ENCODE measurements around the gene NCKAP5.

The NCKAP5 gene

DNA sequence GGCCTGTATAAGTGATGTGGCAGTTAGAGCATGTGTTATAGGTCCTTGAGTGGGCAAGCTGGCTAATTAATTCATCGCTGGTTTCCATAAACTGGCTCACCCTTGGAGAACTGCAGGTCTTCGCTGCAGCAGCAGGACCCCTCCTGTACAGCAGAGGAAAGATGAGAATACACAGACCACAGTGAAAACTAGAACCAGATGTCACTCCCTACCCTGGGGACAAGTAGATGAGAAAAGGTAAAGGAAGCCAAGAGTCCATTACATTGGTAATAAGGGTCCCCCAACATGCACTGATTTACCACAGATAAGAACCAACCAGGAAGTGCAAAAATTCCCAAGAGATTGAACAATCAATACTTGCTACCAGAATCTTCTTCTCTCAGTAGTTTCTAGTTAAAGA, 482.6 kb downstream of the NCKAP5 start:
- Histone ChIP-seq H3K36me3 (ENCODE audit: control insufficient read depth, insufficient read depth, low read length) (no peaks in the 10 kb centered on the region), H3K27me3 (replicated peaks; ENCODE audit: control insufficient read depth, insufficient read depth, low read length) (no peaks in the 10 kb centered on the region; the same call in 1 of the 2 replicates), H3K4me3 (replicated peaks; ENCODE audit: low read depth, low read length) (no peak overlapping the region)
- TF ChIP-seq, protein P1, sequence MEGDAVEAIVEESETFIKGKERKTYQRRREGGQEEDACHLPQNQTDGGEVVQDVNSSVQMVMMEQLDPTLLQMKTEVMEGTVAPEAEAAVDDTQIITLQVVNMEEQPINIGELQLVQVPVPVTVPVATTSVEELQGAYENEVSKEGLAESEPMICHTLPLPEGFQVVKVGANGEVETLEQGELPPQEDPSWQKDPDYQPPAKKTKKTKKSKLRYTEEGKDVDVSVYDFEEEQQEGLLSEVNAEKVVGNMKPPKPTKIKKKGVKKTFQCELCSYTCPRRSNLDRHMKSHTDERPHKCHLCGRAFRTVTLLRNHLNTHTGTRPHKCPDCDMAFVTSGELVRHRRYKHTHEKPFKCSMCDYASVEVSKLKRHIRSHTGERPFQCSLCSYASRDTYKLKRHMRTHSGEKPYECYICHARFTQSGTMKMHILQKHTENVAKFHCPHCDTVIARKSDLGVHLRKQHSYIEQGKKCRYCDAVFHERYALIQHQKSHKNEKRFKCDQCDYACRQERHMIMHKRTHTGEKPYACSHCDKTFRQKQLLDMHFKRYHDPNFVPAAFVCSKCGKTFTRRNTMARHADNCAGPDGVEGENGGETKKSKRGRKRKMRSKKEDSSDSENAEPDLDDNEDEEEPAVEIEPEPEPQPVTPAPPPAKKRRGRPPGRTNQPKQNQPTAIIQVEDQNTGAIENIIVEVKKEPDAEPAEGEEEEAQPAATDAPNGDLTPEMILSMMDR (IDR thresholded peaks at IDR 0.05; ENCODE audit: insufficient read depth, low read length, poor library complexity, severe bottlenecking), result no peak
- DNase-seq (ENCODE audit: extremely low read depth, insufficient read length), result no peak

DNA sequence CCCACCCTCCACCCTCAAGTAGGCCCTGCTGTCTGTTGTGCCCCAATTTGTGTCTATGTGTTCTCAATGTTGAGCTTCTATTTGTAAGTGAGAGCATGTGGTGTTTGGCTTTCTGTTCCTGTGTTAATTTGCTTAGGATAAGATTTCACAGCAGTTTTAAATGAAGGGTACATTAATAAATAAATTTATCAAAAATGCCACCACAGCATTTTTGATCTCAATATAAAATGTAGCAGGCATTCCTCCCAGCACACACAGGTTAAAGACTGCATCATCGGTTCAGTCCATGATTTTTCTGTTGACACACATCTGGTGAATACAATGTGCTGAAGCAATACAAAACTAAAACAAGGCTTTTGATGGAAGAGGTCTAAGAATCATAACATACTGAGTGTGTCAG, 486.2 kb downstream of the NCKAP5 start:
- no peaks in the 10 kb centered on the region for H3K27me3 ChIP-seq (replicated peaks; ENCODE audit: control insufficient read depth, insufficient read depth, low read length)
- H3K4me3 ChIP-seq (replicated peaks; ENCODE audit: low read depth, low read length), result no peak overlapping the region
- TF ChIP-seq, protein P1 (IDR thresholded peaks at IDR 0.05; ENCODE audit: insufficient read depth, low read length, poor library complexity, severe bottlenecking), result no peak
- H3K36me3 ChIP-seq (ENCODE audit: control insufficient read depth, insufficient read depth, low read length), result no peaks in the 10 kb centered on the region
- DNase-seq (ENCODE audit: extremely low read depth, insufficient read length), result no peak

DNA sequence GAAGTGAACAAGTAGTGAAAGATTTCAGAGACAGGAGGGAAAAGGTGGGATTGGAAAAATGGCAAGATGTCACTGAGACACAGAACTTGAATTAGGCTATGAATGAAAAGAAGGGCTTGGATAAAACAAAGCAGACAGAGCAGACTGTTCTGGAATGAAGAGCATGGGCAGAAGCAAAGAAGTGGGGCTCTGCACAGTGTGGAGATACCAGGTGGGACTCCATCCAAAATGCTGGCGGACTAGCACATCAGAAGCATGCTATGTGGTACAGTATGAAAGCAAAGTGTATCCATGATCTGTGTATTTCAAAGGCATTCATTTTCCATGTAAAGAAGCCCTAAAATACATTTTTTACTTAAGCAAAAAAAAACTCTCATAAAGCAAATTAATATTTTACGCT, 487.4 kb downstream of the NCKAP5 start:
- no peak for DNase-seq (ENCODE audit: extremely low read depth, insufficient read length)
- Histone ChIP-seq H3K4me3 (replicated peaks; ENCODE audit: low read depth, low read length) (no peak overlapping the region), H3K27me3 (replicated peaks; ENCODE audit: control insufficient read depth, insufficient read depth, low read length) (no peaks in the 10 kb centered on the region), H3K36me3 (ENCODE audit: control insufficient read depth, insufficient read depth, low read length) (no peaks in the 10 kb centered on the region)
- TF ChIP-seq, protein P1 (IDR thresholded peaks at IDR 0.05; ENCODE audit: insufficient read depth, low read length, poor library complexity, severe bottlenecking), result no peak

DNA sequence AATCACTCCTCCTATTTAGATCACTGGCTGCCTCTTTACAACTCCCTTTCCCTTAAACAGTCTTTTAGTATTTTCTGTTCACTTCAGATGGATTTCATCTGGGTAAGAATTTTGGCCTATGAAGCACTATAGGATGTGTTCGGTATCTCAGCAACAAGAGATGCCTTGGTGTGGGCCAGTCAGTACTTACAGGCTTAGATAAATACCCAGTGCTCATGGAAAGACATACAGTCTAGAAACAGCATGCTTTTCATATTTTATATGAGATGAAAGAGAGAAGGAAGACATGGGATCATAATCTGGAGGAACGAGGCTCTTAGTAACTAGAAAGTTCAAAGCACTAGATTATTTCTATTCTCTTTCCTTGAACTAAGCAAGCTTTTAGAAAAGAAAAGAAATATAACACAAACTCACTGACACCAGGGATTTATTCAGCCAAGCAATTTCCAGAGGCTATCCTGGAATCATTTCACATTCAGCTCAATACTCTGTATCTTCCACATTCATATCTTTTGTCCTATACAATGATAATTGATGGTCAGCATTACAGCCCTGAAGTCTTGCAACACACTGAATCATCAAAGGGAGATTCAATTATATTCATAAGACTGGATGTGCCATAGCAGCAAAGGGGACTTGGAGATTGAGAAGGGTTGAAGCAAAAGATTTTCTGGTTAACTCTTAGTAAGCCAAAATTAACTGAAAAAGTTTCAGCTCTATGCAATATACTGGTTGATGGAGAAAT, 489.4 kb downstream of the NCKAP5 start:
- TF ChIP-seq, protein P1 (IDR thresholded peaks at IDR 0.05; ENCODE audit: insufficient read depth, low read length, poor library complexity, severe bottlenecking), result no peak
- DNase-seq (ENCODE audit: extremely low read depth, insufficient read length), result no peak

DNA sequence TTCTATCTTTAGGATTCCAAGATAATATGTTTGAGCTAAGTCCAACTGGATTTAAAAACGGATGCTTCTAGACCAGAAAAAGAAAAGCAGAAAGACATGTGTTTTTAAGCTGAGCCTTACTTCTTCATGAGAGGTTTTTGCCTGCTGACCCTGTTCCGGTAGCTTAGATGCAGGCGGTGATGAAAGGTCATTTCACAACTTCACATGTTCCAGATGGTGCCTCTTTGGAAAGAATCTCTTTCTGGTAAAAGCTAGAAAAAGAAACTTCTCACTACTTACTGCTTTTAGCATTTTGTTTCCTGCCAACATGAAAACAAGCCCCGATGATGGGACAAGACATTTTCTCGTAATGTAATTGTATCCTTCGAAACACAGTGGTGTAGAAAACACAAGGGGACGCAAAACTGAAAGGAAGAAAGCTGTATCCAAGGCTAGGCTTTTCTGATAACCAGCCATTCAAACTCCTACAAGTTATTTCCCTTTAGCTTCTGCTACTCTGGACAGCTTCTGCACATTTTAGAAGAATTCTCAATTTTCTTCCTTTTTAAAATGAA, 490.9 kb downstream of the NCKAP5 start:
- Histone ChIP-seq H3K36me3 (ENCODE audit: control insufficient read depth, insufficient read depth, low read length) (no peaks in the 10 kb centered on the region), H3K27me3 (replicated peaks; ENCODE audit: control insufficient read depth, insufficient read depth, low read length) (no peaks in the 10 kb centered on the region), H3K4me3 (replicated peaks; ENCODE audit: low read depth, low read length) (no peak overlapping the region)
- TF ChIP-seq, protein P1 (IDR thresholded peaks at IDR 0.05; ENCODE audit: insufficient read depth, low read length, poor library complexity, severe bottlenecking), result no peak
- no peak for DNase-seq (ENCODE audit: extremely low read depth, insufficient read length)

More for the DNA sequence above, 489.4 kb downstream of the NCKAP5 start:
- no peaks in the 10 kb centered on the region for H3K27me3 ChIP-seq (replicated peaks; ENCODE audit: control insufficient read depth, insufficient read depth, low read length)
- H3K36me3 ChIP-seq (ENCODE audit: control insufficient read depth, insufficient read depth, low read length), result no peaks in the 10 kb centered on the region
- H3K4me3 ChIP-seq (replicated peaks; ENCODE audit: low read depth, low read length), result no peak overlapping the region

Data from GM06990 (cell line).